ENCODE measurements around the gene NIP7.
"Not testable (repeated sequence)": the region's sequence is repeated elsewhere in the genome, so short reads cannot be mapped to it uniquely, and the experiment has no call there.

The NIP7 gene

GRCh38 chr16:69338557-69339288 lies 849 bp upstream of the NIP7 start:
- in situ Hi-C loops (cut with HindIII; ENCODE audit: low sequenced_read_pairs) = loop anchor here (5.0 kb wide), 1 partner anchor 44 kb away; no protein-coding TSS in a partner anchor

GRCh38 chr16:69340095-69340644 lies 598 bp downstream of the NIP7 start:
- in situ Hi-C loops (cut with HindIII; ENCODE audit: low sequenced_read_pairs) = no loop called here

- in situ Hi-C loops (cut with HindIII; ENCODE audit: low sequenced_read_pairs) = no loop called here
These were observed 4.6 kb downstream of the NIP7 start for GRCh38 chr16:69344171-69344570.

GRCh38 chr16:69345923-69346322 lies 6.4 kb downstream of the NIP7 start:
- in situ Hi-C loops (cut with HindIII; ENCODE audit: low sequenced_read_pairs) = no loop called here

GRCh38 chr16:69346683-69347082 lies 7.1 kb downstream of the NIP7 start:
- in situ Hi-C loops (cut with HindIII; ENCODE audit: low sequenced_read_pairs) = no loop called here

GRCh38 chr16:69348222-69348621 lies 8.7 kb downstream of the NIP7 start:
- in situ Hi-C loops (cut with HindIII; ENCODE audit: low sequenced_read_pairs) = no loop called here

- in situ Hi-C loops (cut with HindIII; ENCODE audit: low sequenced_read_pairs) = no loop called here
These were observed 10.0 kb downstream of the NIP7 start for GRCh38 chr16:69349536-69349935.

- in situ Hi-C loops (cut with HindIII; ENCODE audit: low sequenced_read_pairs) = no loop called here
These were observed 11.1 kb downstream of the NIP7 start for GRCh38 chr16:69350536-69351133.

- in situ Hi-C loops (cut with HindIII; ENCODE audit: low sequenced_read_pairs) = no loop called here
These were observed 11.9 kb downstream of the NIP7 start, which contains the start of gene TMED6 for GRCh38 chr16:69351309-69352027. TSS of gene TMED6 (minus strand) at chr16:69351786. CDS start at chr16:69351753, 33 bp downstream.

- in situ Hi-C loops (cut with HindIII; ENCODE audit: low sequenced_read_pairs) = not testable (repeated sequence)
These were observed 20.5 kb downstream of the NIP7 start for GRCh38 chr16:69360070-69360469.

GRCh38 chr16:69363281-69363717 lies 23.7 kb downstream of the NIP7 start:
- in situ Hi-C loops (cut with HindIII; ENCODE audit: low sequenced_read_pairs) = no loop called here

GRCh38 chr16:69364088-69364487 lies 24.5 kb downstream of the NIP7 start:
- in situ Hi-C loops (cut with HindIII; ENCODE audit: low sequenced_read_pairs) = no loop called here

GRCh38 chr16:69365901-69366300 lies 26.3 kb downstream of the NIP7 start:
- in situ Hi-C loops (cut with HindIII; ENCODE audit: low sequenced_read_pairs) = no loop called here

GRCh38 chr16:69366431-69366830 lies 26.9 kb downstream of the NIP7 start:
- in situ Hi-C loops (cut with HindIII; ENCODE audit: low sequenced_read_pairs) = no loop called here

- in situ Hi-C loops (cut with HindIII; ENCODE audit: low sequenced_read_pairs) = no loop called here
These were observed 28.4 kb downstream of the NIP7 start for GRCh38 chr16:69367980-69368379.

- in situ Hi-C loops (cut with HindIII; ENCODE audit: low sequenced_read_pairs) = no loop called here
These were observed 29.3 kb downstream of the NIP7 start for GRCh38 chr16:69368866-69369265.

GRCh38 chr16:69371564-69371963 lies 32.0 kb downstream of the NIP7 start:
- in situ Hi-C loops (cut with HindIII; ENCODE audit: low sequenced_read_pairs) = no loop called here

- in situ Hi-C loops (cut with HindIII; ENCODE audit: low sequenced_read_pairs) = no loop called here
These were observed 33.4 kb downstream of the NIP7 start for GRCh38 chr16:69373019-69373418.

- in situ Hi-C loops (cut with HindIII; ENCODE audit: low sequenced_read_pairs) = no loop called here
These were observed 37.0 kb downstream of the NIP7 start for GRCh38 chr16:69376393-69377059.

GRCh38 chr16:69378036-69378435 lies 38.5 kb downstream of the NIP7 start:
- in situ Hi-C loops (cut with HindIII; ENCODE audit: low sequenced_read_pairs) = no loop called here

GRCh38 chr16:69378760-69379159 lies 39.2 kb downstream of the NIP7 start:
- in situ Hi-C loops (cut with HindIII; ENCODE audit: low sequenced_read_pairs) = no loop called here

Data from endothelial cell of hepatic sinusoid (primary cell).